Activated CD4-positive, alpha-beta T cell treated with anti-CD3 and anti-CD28 coated beads, Interleukin-2, amount 10 ng/mL, durations not matched to agents 24 days and 14 days (primary cell): ENCODE measurements around the gene EXOC3L2. TPM values are rescaled to one million over a fixed set of nuclear protein-coding genes. Genes with fewer than 3 reads are reported as not detected.
A peak's percentile ranks its signal among the peaks of the same experiment; 100 is the strongest.
"Not testable (repeated sequence)": the region's sequence is repeated elsewhere in the genome, so short reads cannot be mapped to it uniquely, and the experiment has no call there.

Experiments used
- DNase-seq: peaks from one replicate; pipeline ENCODE4 v3.0.0; 2022
- H3K27ac Mint-ChIP-seq: one replicate; pipeline ENCODE4 v1.8.0; 2022; ENCODE audit warnings: mild to moderate bottlenecking, mixed read lengths
- H3K27me3 Mint-ChIP-seq: one replicate; pipeline ENCODE4 v1.8.0; 2022; ENCODE audit warnings: mixed read lengths
- H3K36me3 Mint-ChIP-seq: one replicate; pipeline ENCODE4 v1.8.0; 2022; ENCODE audit warnings: low read depth, mild to moderate bottlenecking, mixed read lengths
- H3K4me1 Mint-ChIP-seq: one replicate; pipeline ENCODE4 v1.8.0; 2021; ENCODE audit warnings: mixed read lengths
- H3K4me3 Mint-ChIP-seq: one replicate; pipeline ENCODE4 v1.8.0; 2022; ENCODE audit warnings: mild to moderate bottlenecking, moderate library complexity, mixed read lengths
- H3K9me3 Mint-ChIP-seq: one replicate; pipeline ENCODE4 v1.8.0; 2021; ENCODE audit warnings: mixed read lengths
- intact Hi-C: fragments of 100-400 bp; cut with micrococcal nuclease; formaldehyde crosslinking; loops from one replicate; pipeline ENCODE4 v1.15.1; 2023
- total RNA-seq: library from RNA; stranded (reverse); gene quantifications from 2 replicates; pipeline ENCODE4 v1.2.3, GENCODE V29; 2022

EXOC3L2 gene
- total RNA-seq, 1 donor from 2014 or later: not detected

DNA sequence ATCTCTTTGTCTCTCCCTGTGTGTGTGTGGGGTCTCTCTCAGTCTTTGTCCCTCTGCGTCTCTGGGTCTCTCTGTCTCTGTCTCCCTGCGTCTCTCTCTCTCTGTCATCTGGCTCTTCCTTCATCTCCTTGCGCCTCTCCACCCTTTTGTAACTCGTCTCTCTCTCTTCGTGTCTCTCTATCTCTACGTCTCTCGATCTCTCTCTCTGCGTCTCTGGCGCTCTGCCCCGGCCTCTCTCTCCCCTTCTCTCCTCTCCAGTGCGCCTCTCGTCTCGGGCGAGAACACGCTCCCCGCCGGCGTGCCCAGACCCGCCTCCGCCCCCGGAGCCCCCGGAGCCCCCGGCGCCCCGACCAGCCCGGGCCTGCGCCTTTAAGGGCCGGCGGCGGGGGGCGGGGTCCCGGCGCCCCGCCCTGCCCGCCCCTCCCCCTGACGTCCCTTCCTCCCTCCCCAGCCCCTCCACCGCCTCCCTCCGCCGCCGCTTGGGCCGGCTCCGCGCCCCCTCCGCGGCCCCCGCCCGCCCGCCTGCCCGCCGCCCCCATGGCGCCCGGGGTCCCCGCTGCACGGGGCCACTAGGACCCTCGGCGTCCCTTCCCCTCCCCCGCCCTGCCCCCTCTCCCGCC lies 5.7 kb upstream of the EXOC3L2 start, which contains the start of gene MARK4:
Gene MARK4, plus strand, starts transcription at position 440 of the 620 bp plus-strand sequence. CDS start 318 bp downstream, outside the sequence.
- DNase-seq: peak; percentile 86
- H3K27ac Mint-ChIP-seq: peak within 1 kb of the TSS; percentile 80
- H3K9me3 Mint-ChIP-seq: no peaks in the 10 kb centered on the region
- no peaks in the 10 kb centered on the region for H3K36me3 Mint-ChIP-seq
- intact Hi-C loops: loop anchor here (2.0 to 5.0 kb wide), 2 partner anchors 88 to 159 kb away; partner anchors contain the start of gene PPP1R37
- H3K4me1 Mint-ChIP-seq: peaks cover 22% of the 10 kb centered on the region
- H3K27me3 Mint-ChIP-seq: peaks cover 2% of the 10 kb centered on the region
- peak within 1 kb of the TSS; percentile 87 for H3K4me3 Mint-ChIP-seq

DNA sequence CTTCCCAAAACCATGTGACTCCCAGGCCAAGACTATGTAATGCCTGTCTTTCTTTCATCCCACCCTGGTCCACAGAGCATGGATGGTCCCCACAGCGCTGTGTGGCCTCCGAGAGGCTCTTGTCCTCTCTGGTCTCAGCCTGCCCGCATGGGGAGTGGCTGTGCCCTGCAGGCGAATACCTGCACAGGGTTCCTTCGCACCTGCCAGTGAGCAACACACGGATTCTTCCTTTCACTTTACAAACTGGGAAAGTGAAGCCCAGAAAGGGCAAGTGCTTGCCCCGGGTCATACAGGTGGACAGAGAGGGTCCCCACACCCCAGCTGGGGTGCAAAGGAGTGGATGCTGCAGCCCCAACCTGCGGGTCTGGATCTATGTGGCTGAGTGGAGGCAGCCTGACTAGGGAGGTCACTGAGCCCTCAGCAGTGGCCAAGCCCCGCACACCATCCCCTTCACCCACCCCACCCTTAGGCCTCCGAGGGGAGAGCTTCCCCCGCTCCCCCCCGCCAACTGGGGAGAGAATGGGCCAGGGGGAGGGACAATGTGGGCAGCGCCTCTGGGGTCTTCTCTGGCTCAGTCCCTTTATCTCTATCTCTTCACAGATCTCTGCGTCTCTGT lies 5.1 kb upstream of the EXOC3L2 start:
- H3K4me1 Mint-ChIP-seq: peaks cover 22% of the 10 kb centered on the region
- peaks cover 2% of the 10 kb centered on the region for H3K27me3 Mint-ChIP-seq
- H3K9me3 Mint-ChIP-seq: no peaks in the 10 kb centered on the region
- peak overlapping the region; percentile 80 for H3K27ac Mint-ChIP-seq
- H3K4me3 Mint-ChIP-seq: peak overlapping the region; percentile 86
- intact Hi-C loops: loop anchor here (2.0 to 5.0 kb wide), 2 partner anchors 88 to 158 kb away; partner anchors contain the start of gene PPP1R37
- DNase-seq: peak; percentile 60
- no peaks in the 10 kb centered on the region for H3K36me3 Mint-ChIP-seq

DNA sequence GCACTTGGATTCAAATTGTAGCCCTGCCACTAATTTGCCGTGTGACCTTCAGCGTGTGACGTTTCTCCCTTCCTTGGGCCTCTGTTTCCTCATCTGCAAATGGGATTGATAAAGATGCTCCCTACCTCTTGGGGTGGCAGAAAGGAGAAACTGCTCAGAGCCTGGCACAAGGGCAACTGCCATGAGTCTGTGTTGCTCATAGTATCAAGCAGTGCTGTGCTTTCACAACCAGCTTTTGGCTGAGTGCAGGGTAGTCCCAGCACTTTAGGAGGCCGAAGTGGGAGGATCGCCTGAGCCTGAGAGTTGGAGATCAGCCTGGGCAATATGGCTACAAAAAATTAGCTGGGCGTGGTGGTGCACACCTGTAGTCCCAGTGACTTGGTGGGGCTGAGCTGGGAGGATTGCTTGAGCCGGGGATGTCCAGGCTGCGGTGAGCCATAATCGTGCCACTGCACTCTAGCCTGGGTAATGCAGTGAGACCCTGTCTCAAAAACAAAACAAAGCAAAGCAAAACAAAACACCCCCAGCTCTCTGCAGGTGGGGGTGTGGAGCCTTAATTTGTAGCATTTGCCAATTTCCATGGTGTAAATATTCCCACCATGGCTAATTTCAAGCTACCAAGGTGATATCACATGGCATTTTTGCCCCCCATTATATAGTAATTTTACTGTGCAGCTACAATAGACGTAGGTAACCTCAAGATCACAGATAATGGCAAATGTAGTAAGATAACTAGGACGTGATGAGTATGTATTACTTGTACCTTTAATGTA lies 4.2 kb upstream of the EXOC3L2 start:
- peaks cover 22% of the 10 kb centered on the region for H3K4me1 Mint-ChIP-seq
- H3K27me3 Mint-ChIP-seq: peaks cover 6% of the 10 kb centered on the region
- peak; percentile 57 for DNase-seq
- no peak overlapping the region for H3K27ac Mint-ChIP-seq
- no peaks in the 10 kb centered on the region for H3K36me3 Mint-ChIP-seq
- intact Hi-C loops: loop anchor here (2.0 to 5.0 kb wide), 3 partner anchors 71 to 157 kb away; partner anchors contain the start of genes BLOC1S3, PPP1R37 and TRAPPC6A
- peak overlapping the region; percentile 22 for H3K4me3 Mint-ChIP-seq
- no peaks in the 10 kb centered on the region for H3K9me3 Mint-ChIP-seq

DNA sequence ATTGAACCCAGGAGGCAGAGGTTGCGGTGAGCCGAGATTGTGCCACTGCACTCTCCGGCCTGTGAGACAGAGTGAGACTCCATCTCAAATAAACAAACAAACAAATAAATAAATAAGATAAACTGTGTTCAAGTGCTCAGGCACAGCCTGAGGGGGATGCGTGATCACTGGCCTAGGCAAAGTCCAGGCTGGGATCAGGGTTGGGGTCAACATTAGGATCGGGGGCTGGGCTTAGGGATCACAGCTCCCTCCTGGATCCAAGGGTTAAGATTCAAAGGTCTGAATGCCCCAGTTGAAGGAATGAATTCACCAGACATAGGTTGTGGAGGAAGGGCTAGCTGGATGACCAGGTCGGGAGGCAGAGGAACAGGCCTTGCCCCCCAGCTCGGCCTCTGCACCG lies 1.9 kb upstream of the EXOC3L2 start:
- H3K4me1 Mint-ChIP-seq: peaks cover 5% of the 10 kb centered on the region
- no peaks in the 10 kb centered on the region for H3K9me3 Mint-ChIP-seq
- no peak overlapping the region for H3K4me3 Mint-ChIP-seq
- DNase-seq: no peak
- peaks cover 13% of the 10 kb centered on the region for H3K27me3 Mint-ChIP-seq
- intact Hi-C loops: no loop called here
- H3K27ac Mint-ChIP-seq: no peak overlapping the region
- H3K36me3 Mint-ChIP-seq: no peaks in the 10 kb centered on the region

GRCh38 chr19:45245826-45246225 lies 619 bp upstream of the EXOC3L2 start:
- Mint-ChIP-seq H3K27ac (no peak overlapping the region), H3K9me3 (no peaks in the 10 kb centered on the region), H3K4me1 (peaks cover 3% of the 10 kb centered on the region), H3K4me3 (no peak overlapping the region), H3K27me3 (peaks cover 15% of the 10 kb centered on the region), H3K36me3 (no peaks in the 10 kb centered on the region)
- intact Hi-C loops: no loop called here
- no peak for DNase-seq

DNA sequence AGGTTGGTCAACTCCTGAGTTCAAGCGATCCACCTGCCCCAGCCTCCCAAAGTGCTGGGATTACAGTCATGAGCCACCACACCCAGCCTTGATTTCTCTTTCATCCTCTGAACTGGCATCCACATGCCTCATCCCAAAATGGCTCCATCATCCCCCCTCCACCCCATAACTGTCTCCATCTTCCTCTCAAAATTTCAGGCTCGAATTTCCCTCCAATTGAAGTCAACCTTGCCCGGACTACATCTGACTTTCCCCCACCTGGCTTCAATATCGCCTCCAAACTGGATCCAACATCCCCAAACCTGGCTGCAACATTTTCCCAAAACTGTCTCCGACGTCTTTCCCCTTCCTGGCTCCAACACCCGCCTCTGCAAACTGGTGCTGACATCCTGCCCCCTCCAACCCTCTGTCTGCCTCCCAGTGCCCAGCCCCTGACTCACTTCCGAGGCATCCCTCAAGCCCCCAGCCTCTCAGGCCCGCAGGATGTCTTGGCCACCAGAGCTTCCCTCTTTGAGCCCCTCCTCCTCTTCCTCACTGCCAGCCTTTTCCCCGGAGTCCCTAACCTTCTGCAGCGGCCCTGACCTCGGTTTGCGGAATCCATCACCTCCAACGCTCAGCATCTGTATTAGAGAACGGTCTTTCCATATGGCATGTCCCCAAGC lies 943 bp downstream of the EXOC3L2 start:
- intact Hi-C loops: no loop called here
- Mint-ChIP-seq H3K4me1 (no peaks in the 10 kb centered on the region), H3K36me3 (no peaks in the 10 kb centered on the region), H3K27me3 (peaks cover 13% of the 10 kb centered on the region), H3K4me3 (no peak overlapping the region), H3K9me3 (no peaks in the 10 kb centered on the region), H3K27ac (no peak overlapping the region)
- DNase-seq: no peak

DNA sequence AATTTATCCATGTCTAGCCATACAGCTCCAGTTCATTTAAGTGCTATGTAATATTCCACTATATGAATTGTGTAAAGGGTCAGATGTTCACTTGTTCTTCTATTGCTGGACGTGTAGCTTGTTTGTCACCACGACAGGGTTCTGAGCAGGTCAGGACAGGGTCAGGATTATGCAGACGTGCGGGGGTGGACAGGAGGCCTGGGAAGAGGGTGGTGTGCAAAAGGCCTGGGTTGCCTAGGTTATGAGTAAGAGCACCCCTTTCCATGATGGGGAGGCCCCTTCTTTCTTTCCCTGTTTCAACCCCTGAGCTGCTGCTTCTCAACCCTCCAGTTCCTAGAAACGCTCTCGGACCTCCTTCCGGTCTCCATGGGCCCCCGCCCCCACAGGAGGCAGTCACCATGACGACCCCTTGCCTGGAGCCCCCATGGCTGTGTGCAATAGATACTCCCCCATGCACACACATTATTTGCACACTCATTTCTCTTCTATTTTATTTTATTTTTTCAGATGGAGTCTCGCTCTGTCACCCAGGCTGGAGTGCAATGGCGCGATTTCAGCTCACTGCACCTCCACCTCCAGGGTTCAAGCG lies 2.0 kb downstream of the EXOC3L2 start:
- H3K27ac Mint-ChIP-seq: no peak overlapping the region
- H3K36me3 Mint-ChIP-seq: no peaks in the 10 kb centered on the region
- no peaks in the 10 kb centered on the region for H3K9me3 Mint-ChIP-seq
- no peaks in the 10 kb centered on the region for H3K4me1 Mint-ChIP-seq
- no peak overlapping the region for H3K4me3 Mint-ChIP-seq
- H3K27me3 Mint-ChIP-seq: peaks cover 13% of the 10 kb centered on the region
- no peak for DNase-seq
- intact Hi-C loops: no loop called here

GRCh38 chr19:45238556-45238955 lies 6.7 kb downstream of the EXOC3L2 start:
- intact Hi-C loops: no loop called here
- no peaks in the 10 kb centered on the region for H3K9me3 Mint-ChIP-seq
- H3K4me1 Mint-ChIP-seq: peaks cover 2% of the 10 kb centered on the region
- DNase-seq: no peak
- no peak overlapping the region for H3K27ac Mint-ChIP-seq
- H3K4me3 Mint-ChIP-seq: no peak overlapping the region
- H3K36me3 Mint-ChIP-seq: no peaks in the 10 kb centered on the region
- peaks cover 29% of the 10 kb centered on the region for H3K27me3 Mint-ChIP-seq

GRCh38 chr19:45235485-45235884 lies 9.7 kb downstream of the EXOC3L2 start:
- Mint-ChIP-seq H3K27me3 (peaks cover 27% of the 10 kb centered on the region), H3K4me1 (peaks cover 2% of the 10 kb centered on the region), H3K9me3 (no peaks in the 10 kb centered on the region), H3K4me3 (no peak overlapping the region), H3K36me3 (no peaks in the 10 kb centered on the region), H3K27ac (no peak overlapping the region)
- intact Hi-C loops: no loop called here
- DNase-seq: no peak

GRCh38 chr19:45234089-45234869 lies 10.9 kb downstream of the EXOC3L2 start:
- intact Hi-C loops: no loop called here
- Mint-ChIP-seq H3K36me3 (no peaks in the 10 kb centered on the region), H3K4me3 (no peak overlapping the region), H3K4me1 (peaks cover 2% of the 10 kb centered on the region), H3K27ac (no peak overlapping the region), H3K9me3 (no peaks in the 10 kb centered on the region), H3K27me3 (peaks cover 27% of the 10 kb centered on the region)
- no peak for DNase-seq

- Mint-ChIP-seq H3K4me1 (peaks cover 2% of the 10 kb centered on the region), H3K36me3 (no peaks in the 10 kb centered on the region), H3K9me3 (no peaks in the 10 kb centered on the region), H3K27me3 (peaks cover 22% of the 10 kb centered on the region), H3K27ac (no peak overlapping the region), H3K4me3 (no peak overlapping the region)
- DNase-seq: no peak
- intact Hi-C loops: no loop called here
These were observed 13.3 kb downstream of the EXOC3L2 start for GRCh38 chr19:45231891-45232290.

DNA sequence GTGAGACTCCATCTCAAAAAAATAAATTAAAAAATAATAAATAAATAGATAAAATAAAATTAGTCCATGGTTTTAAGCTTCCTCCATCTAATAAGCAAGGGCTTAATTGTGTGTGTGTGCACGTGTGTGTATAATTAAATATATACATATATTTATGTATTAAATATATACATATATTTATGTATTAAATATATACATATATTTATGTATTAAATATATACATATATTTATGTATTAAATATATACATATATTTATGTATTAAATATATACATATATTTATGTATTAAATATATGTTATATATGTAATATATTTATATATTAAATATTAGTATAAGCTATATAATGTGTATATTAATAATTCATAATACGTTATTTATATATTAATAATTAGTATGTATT lies 16.2 kb downstream of the EXOC3L2 start:
- H3K9me3 Mint-ChIP-seq, H3K27me3 Mint-ChIP-seq, DNase-seq, H3K36me3 Mint-ChIP-seq, H3K4me3 Mint-ChIP-seq, H3K4me1 Mint-ChIP-seq, intact Hi-C loops, H3K27ac Mint-ChIP-seq: not testable (repeated sequence)

- DNase-seq: no peak
- H3K4me3 Mint-ChIP-seq: no peak overlapping the region
- no peaks in the 10 kb centered on the region for H3K9me3 Mint-ChIP-seq
- peaks cover 8% of the 10 kb centered on the region for H3K27me3 Mint-ChIP-seq
- H3K27ac Mint-ChIP-seq: no peak overlapping the region
- H3K4me1 Mint-ChIP-seq: no peaks in the 10 kb centered on the region
- H3K36me3 Mint-ChIP-seq: no peaks in the 10 kb centered on the region
- intact Hi-C loops: no loop called here
These were observed 20.6 kb downstream of the EXOC3L2 start for GRCh38 chr19:45224645-45225044.
